Activated B cell treated with CpG ODN at 0.5 μM for 24 hours (primary cell): ENCODE results near the gene GALK2. TPM values are rescaled to one million over a fixed set of nuclear protein-coding genes. Genes with fewer than 3 reads are reported as not detected.

Experiments used
- ATAC-seq: fragments of 200-7000 bp; cut with Tn5 transposase; one replicate; pipeline ENCODE4 v1.10.0; 2021; ENCODE audit warnings: low read depth, mild to moderate bottlenecking, moderate library complexity
- CTCF ChIA-PET: fragments of 350-600 bp; sonication (Branson Sonifier 250); formaldehyde crosslinking; loops from one replicate; lab custom pipeline; 2021; ENCODE audit warnings: antibody characterized with exemption; lab: Charles Lee
- POLR2A ChIA-PET: fragments of 350-600 bp; sonication (Branson Sonifier 250); formaldehyde crosslinking; loops from one replicate; lab custom pipeline; 2021; ENCODE audit warnings: antibody characterized with exemption; lab: Charles Lee
- DNase-seq: peaks from one replicate; pipeline ENCODE4 v3.0.0; 2022
- H3K27ac Mint-ChIP-seq: one replicate; pipeline ENCODE4 v1.8.0; 2020; ENCODE audit warnings: mixed read lengths
- H3K27me3 Mint-ChIP-seq: one replicate; pipeline ENCODE4 v1.8.0; 2021; ENCODE audit warnings: mixed read lengths
- H3K36me3 Mint-ChIP-seq: one replicate; pipeline ENCODE4 v1.8.0; 2021; ENCODE audit warnings: low read depth, mixed read lengths
- H3K4me1 Mint-ChIP-seq: one replicate; pipeline ENCODE4 v1.8.0; 2021; ENCODE audit warnings: mixed read lengths
- H3K4me3 Mint-ChIP-seq: one replicate; pipeline ENCODE4 v1.8.0; 2020; ENCODE audit warnings: mild to moderate bottlenecking, mixed read lengths
- H3K9me3 Mint-ChIP-seq: one replicate; pipeline ENCODE4 v1.8.0; 2020; ENCODE audit warnings: mixed read lengths
- CTCF ChIP-seq: fragments of 200-600 bp; IDR thresholded peaks from one replicate; pipeline ENCODE4 v1.8.0; 2022; ENCODE audit warnings: antibody characterized with exemption, mild to moderate bottlenecking
- intact Hi-C: fragments of 100-400 bp; cut with micrococcal nuclease; formaldehyde crosslinking; loops from one replicate; pipeline ENCODE4 v1.15.1; 2024
- total RNA-seq: library from RNA; stranded (reverse); gene quantifications from 2 replicates; pipeline ENCODE4 v1.2.3, GENCODE V29; 2022

GALK2 gene
- total RNA-seq, 1 donor from 2014 or later, result 16.6 TPM

- POLR2A ChIA-PET, result no interaction called here
- peaks cover 4% of the 10 kb centered on the region for H3K9me3 Mint-ChIP-seq
- ATAC-seq, result no peak
- no peak overlapping the region for H3K4me3 Mint-ChIP-seq
- CTCF ChIA-PET, result no interaction called here
- DNase-seq, result no peak
- H3K36me3 Mint-ChIP-seq, result peaks cover 60% of the 10 kb centered on the region
- no peaks in the 10 kb centered on the region for H3K4me1 Mint-ChIP-seq
- no peak for TF ChIP-seq CTCF
- H3K27ac Mint-ChIP-seq, result no peak overlapping the region
- intact Hi-C loops, result no loop called here
- H3K27me3 Mint-ChIP-seq, result no peaks in the 10 kb centered on the region
Observed at GRCh38 chr15:49301562-49301961, 131.5 kb downstream of the GALK2 start.

GRCh38 chr15:49303003-49303402, 133.0 kb downstream of the GALK2 start:
- Mint-ChIP-seq H3K27me3 (no peaks in the 10 kb centered on the region), H3K4me3 (no peak overlapping the region), H3K36me3 (peaks cover 51% of the 10 kb centered on the region), H3K27ac (no peak overlapping the region), H3K4me1 (no peaks in the 10 kb centered on the region), H3K9me3 (peaks cover 4% of the 10 kb centered on the region)
- CTCF ChIA-PET, result no interaction called here
- DNase-seq, result no peak
- ATAC-seq, result no peak
- no peak for TF ChIP-seq CTCF
- POLR2A ChIA-PET, result no interaction called here
- intact Hi-C loops, result no loop called here

GRCh38 chr15:49306551-49306950, 136.5 kb downstream of the GALK2 start:
- H3K27ac Mint-ChIP-seq, result no peak overlapping the region
- H3K4me1 Mint-ChIP-seq, result peaks cover 3% of the 10 kb centered on the region
- H3K36me3 Mint-ChIP-seq, result peaks cover 47% of the 10 kb centered on the region
- peaks cover 3% of the 10 kb centered on the region for H3K9me3 Mint-ChIP-seq
- ATAC-seq (no peak), DNase-seq (no peak)
- no peaks in the 10 kb centered on the region for H3K27me3 Mint-ChIP-seq
- H3K4me3 Mint-ChIP-seq, result no peak overlapping the region
- no peak for TF ChIP-seq CTCF
- intact Hi-C loops, result no loop called here
- ChIA-PET CTCF (no interaction called here), POLR2A (no interaction called here)

DNA sequence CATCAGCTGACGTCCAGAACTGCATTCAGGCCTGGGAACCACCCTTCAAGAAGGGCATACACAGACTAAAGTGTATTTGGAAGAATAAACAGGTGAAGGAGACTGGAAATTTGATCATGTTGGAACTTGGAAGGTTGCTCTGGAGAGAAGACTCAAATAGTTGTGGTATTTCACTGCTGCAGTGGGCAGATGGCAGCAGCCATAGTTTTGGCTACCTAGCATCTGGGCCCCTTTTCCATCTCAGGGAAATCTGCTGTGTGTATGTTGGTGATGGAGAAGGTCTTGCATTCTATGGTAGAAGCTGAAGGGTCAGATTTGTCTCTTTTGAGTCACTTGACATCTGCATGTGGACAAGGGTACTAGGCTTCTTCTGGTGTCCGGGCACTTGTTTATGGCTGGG, 138.6 kb downstream of the GALK2 start:
- DNase-seq (no peak), ATAC-seq (no peak)
- intact Hi-C loops, result no loop called here
- POLR2A ChIA-PET, result no interaction called here
- CTCF ChIA-PET, result no interaction called here
- Mint-ChIP-seq H3K27me3 (no peaks in the 10 kb centered on the region), H3K4me1 (peaks cover 3% of the 10 kb centered on the region), H3K9me3 (peaks cover 3% of the 10 kb centered on the region), H3K36me3 (peaks cover 45% of the 10 kb centered on the region), H3K4me3 (no peak overlapping the region), H3K27ac (no peak overlapping the region)
- TF ChIP-seq CTCF, result no peak

DNA sequence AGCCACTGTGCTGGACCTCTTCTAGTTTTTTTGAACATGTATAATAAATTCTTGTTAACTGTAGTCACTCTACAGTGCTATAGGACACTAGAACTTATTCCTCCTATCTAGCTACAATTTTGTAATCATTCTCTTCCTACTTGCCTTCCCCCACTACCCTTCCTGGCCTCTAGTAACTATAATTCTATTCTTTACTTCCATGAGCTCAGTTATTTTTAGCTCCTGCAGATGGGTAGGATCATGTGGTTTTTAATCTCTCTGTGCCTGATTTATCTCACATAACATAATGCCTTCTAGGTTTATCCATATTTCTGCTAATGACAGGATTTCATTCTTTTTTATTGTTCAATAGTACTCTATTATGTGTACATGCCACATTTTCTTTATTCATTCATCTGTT, 139.8 kb downstream of the GALK2 start:
- Mint-ChIP-seq H3K36me3 (peaks cover 38% of the 10 kb centered on the region), H3K4me3 (no peak overlapping the region), H3K27me3 (no peaks in the 10 kb centered on the region), H3K27ac (no peak overlapping the region), H3K9me3 (peaks cover 3% of the 10 kb centered on the region), H3K4me1 (peaks cover 3% of the 10 kb centered on the region)
- ATAC-seq, result no peak
- intact Hi-C loops, result no loop called here
- POLR2A ChIA-PET, result no interaction called here
- no peak for DNase-seq
- CTCF ChIA-PET, result no interaction called here
- TF ChIP-seq CTCF, result no peak
